NCI-H2227 treated with DMSO at 0.1 percent for 48 hours (cell line): ENCODE data around the gene KLRC1.
"Not testable (repeated sequence)": the region's sequence is repeated elsewhere in the genome, so short reads cannot be mapped to it uniquely, and the experiment has no call there.

Experiments
- DNase-seq: peaks from one replicate; lab custom pipeline; 2025; lab: John Stamatoyannopoulos, UW

Gene KLRC1

DNA sequence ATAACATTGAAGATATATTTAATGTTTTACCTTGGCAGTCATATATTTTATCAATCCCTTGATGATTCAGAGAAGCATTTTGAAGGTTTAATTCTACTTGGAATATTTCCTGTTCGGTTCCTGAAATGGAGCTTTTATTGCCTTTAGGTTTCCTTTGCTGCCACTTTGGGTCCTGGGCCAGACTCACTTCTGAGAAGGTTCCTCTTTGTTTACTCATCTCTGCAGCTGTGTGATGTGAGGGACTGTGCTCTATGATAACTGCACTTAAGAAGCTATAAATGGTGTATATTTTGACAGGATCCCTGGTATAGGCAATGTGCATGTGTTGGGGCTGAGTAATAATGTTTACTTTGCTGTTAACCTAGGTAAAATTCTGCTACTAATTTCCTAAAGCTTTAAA is 32.8 kb downstream of the KLRC1 start, which contains the start of gene KLRC3:
Gene KLRC3, minus strand, starts transcription at position 262 of the 400 bp plus-strand sequence. Its CDS starts 45 bp downstream, at position 217.
- DNase-seq, result not testable (repeated sequence)

DNA sequence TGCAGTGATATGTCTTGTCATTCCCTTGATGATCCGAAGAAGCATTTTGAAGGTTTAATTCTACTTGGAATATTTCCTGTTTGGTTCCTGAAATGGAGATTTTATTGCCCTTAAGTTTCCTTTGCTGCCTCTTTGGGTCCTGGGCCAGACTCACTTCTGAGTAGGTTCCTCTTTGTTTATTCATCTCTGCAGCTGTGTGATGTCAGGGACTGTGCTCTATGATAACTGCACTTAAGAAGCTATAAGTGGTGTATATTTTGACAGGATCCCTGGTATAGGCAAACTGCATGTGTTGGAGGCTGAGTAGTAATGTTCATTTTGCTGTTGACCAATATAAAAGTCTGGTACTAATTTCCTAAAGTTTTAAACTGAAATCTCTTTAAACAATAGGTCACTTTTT is 43.8 kb downstream of the KLRC1 start, which contains the start of gene KLRC4:
Gene KLRC4, minus strand, starts transcription at position 366 of the 400 bp plus-strand sequence. Its CDS starts 182 bp downstream, at position 184.
- DNase-seq, result no peak

DNA sequence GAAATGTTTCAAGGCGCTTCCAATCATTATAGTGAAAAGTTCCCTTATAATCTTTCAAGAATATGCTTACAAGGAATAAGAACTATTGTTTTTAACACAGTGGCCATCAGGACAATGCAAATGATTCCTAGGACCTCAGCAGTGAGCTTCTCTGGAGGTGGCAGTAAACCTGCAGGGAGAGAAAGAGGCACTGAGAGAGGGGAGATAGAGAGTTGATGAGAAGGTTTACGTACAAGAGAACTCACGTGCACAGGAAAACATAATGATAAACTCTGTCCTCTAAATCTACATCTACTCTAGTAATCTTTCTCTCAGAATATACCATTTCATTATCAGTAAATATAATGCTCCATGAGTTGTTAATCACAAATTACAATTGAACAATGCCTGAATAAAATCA is 44.3 kb downstream of the KLRC1 start:
- no peak for DNase-seq

DNA sequence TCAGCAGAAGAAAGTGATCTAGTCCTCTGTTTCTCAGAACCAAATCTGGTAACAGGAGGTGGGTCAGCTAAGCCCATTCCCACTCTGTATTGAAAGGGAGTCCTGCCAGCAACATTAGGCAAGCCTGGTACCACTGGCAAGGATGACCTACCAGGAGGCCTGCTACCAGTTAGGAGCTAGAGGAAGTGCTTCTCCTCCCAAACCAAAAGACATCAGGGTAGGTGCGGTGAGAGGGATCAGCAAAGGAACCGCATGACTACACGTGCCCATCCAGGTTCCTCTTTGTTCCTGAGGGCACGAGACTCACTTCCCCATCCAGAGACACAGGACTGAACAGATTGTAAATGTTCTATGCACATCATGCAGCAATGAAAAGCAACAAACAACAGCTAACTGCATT is 46.5 kb downstream of the KLRC1 start:
- DNase-seq, result no peak

DNA sequence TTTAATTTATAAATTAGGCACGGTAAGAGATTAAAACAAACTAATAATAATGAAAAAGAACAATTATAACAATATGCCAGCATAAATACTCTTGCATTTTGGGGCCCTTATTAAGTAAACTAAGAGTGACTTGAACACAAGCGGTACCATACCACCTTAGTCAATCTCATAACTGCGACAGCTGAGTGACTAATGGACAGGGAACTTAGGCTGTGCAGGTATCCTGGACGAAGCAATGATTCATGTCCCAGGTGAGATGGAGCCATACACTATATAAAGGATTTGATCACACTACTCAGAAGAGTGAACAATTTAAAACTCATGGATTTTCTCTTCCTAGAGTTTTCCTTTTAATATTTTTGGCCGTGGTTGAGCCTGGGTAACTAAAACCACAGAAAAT is 47.9 kb downstream of the KLRC1 start:
- no peak for DNase-seq

DNA sequence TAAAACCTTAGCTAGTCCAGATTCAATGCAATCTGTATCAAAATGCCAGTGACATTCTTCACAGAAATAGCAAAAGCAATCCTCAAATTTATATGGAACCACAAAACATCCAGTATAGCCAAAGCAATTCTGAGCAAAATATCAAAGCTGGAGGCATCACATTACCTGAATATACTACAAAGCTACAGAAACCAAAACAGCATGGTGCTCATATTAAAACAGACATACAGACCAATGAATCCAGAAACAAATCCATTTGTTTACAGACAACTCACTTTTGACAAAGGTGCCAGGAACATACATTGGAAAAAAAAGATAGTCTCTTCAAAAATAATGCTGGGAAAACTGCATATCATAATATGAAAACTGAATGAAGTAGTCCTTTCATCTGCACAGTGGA is 48.4 kb downstream of the KLRC1 start:
- DNase-seq, result no peak

DNA sequence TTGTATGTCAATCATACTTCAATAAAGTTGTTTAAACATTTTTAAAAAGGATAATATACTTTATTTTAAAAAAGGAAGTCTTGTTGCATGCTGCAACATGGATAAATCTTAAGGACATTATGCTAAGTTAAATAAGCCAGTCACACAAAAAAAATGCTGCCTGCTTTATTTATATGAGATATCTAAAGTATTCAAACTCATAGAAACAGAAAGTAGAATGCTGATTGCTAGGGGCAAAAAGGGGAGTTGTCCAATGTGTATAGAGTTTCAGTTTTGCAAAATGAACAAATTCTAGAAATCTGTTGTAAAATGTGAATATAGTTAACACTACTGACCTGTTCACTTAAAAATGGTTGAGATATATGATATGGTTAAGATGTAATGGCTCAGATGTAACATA is 52.3 kb downstream of the KLRC1 start:
- DNase-seq, result no peak

DNA sequence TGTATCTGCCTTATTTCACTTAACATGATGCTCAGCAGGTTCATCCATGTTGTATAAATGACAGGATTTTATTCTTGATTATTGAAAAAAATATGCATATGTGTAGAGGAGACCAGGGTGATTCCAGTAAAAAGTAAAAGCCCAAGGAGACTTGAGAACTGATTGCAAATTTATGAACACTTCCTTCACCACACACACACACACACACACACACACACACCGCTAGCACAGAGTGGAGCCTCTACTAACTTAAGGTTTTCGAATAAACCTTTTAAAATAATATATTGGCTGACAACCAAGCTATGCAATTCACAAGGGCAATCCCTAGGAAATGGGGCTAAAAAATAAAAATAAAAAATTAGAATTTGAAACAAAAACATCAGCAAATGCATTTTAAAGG is 55.0 kb downstream of the KLRC1 start:
- no peak for DNase-seq

DNA sequence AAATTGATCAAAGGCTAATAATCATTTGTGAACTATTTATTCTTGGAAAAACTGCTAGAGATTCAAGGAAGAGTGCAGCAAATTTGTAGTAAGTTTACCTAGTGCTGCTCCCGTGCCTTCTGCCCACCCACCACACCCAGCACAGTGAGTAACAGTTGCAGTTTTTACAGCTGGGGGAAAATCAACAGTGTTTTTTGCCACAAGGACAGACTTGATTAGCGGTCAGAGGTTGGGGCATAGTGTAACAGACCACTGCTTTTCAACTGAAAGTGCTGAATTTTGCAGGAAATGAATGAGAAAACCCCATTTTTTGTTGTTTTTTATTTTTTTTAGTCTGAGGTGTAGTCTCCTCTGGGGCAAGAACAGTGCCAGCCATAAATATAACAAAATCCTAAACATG is 55.9 kb downstream of the KLRC1 start:
- DNase-seq, result no peak

DNA sequence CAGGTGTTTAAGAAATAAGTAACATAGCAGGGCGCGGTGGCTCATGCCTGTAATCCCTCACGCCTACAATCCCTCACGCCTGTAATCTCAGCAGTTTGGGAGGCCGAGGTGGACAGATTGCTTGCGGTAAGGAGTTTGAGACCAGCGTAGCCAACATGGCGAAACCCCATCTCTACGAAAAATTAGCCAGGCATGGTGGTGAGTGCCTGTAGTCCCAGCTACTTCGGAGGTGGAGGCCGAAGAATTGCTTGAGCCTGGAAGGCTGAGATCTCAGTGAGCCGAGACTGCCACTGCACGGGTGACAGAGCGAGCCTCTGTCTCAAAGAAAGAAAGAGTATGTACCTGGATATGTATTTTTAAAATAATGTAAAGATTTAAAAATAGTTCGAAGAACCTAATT is 57.0 kb downstream of the KLRC1 start:
- not testable (repeated sequence) for DNase-seq
